ENCODE measurements around the gene PRDX6.
"Not testable (repeated sequence)": the region's sequence is repeated elsewhere in the genome, so short reads cannot be mapped to it uniquely, and the experiment has no call there.

Gene PRDX6

GRCh38 chr1:173496757-173497320, 19.7 kb downstream of the PRDX6 start:
- DNase-seq (ENCODE audit: low read depth in 2 of 2): no peak

GRCh38 chr1:173499729-173500128, 22.6 kb downstream of the PRDX6 start:
- DNase-seq (ENCODE audit: low read depth in 2 of 2): no peak

GRCh38 chr1:173502104-173502503, 25.0 kb downstream of the PRDX6 start:
- no peak for DNase-seq (ENCODE audit: low read depth in 2 of 2)

GRCh38 chr1:173503391-173503790, 26.3 kb downstream of the PRDX6 start:
- no peak for DNase-seq (ENCODE audit: low read depth in 2 of 2)

GRCh38 chr1:173504268-173504667, 27.1 kb downstream of the PRDX6 start:
- no peak for DNase-seq (ENCODE audit: low read depth in 2 of 2)

- no peak for DNase-seq (ENCODE audit: low read depth in 2 of 2)
Measured at GRCh38 chr1:173505391-173505790, 28.3 kb downstream of the PRDX6 start.

- DNase-seq (ENCODE audit: low read depth in 2 of 2): no peak
Measured at GRCh38 chr1:173506437-173506836, 29.3 kb downstream of the PRDX6 start.

GRCh38 chr1:173507205-173507846, 30.2 kb downstream of the PRDX6 start:
- DNase-seq (ENCODE audit: low read depth in 2 of 2): no peak

GRCh38 chr1:173507847-173508209, 30.7 kb downstream of the PRDX6 start:
- no peak for DNase-seq (ENCODE audit: low read depth in 2 of 2)

GRCh38 chr1:173508541-173508940, 31.4 kb downstream of the PRDX6 start:
- no peak for DNase-seq (ENCODE audit: low read depth in 2 of 2)

GRCh38 chr1:173509797-173510196, 32.7 kb downstream of the PRDX6 start:
- DNase-seq (ENCODE audit: low read depth in 2 of 2): no peak

- DNase-seq (ENCODE audit: low read depth in 2 of 2): not testable (repeated sequence)
Measured at GRCh38 chr1:173514503-173514902, 37.4 kb downstream of the PRDX6 start.

GRCh38 chr1:173520799-173521198, 43.7 kb downstream of the PRDX6 start:
- no peak for DNase-seq (ENCODE audit: low read depth in 2 of 2)

- no peak for DNase-seq (ENCODE audit: low read depth in 2 of 2)
Measured at GRCh38 chr1:173523329-173523728, 46.2 kb downstream of the PRDX6 start.

- no peak for DNase-seq (ENCODE audit: low read depth in 2 of 2)
Measured at GRCh38 chr1:173525926-173526325, 48.8 kb downstream of the PRDX6 start.

- DNase-seq (ENCODE audit: low read depth in 2 of 2): no peak
Measured at GRCh38 chr1:173527151-173527826, 50.2 kb downstream of the PRDX6 start.

GRCh38 chr1:173529106-173529505, 52.0 kb downstream of the PRDX6 start:
- no peak for DNase-seq (ENCODE audit: low read depth in 2 of 2)

GRCh38 chr1:173530795-173531693, 53.9 kb downstream of the PRDX6 start:
- DNase-seq (ENCODE audit: low read depth in 2 of 2): no peak

GRCh38 chr1:173532237-173532636, 55.1 kb downstream of the PRDX6 start:
- DNase-seq (ENCODE audit: low read depth in 2 of 2): no peak

GRCh38 chr1:173536223-173536622, 59.1 kb downstream of the PRDX6 start:
- no peak for DNase-seq (ENCODE audit: low read depth in 2 of 2)

All from stimulated activated CD8-positive, alpha-beta memory T cell treated with anti-CD3 and anti-CD28 coated beads, Interleukin-2, amount 100 ng/mL, for 48 hours (primary cell).